Measurements from ENCODE around the gene SPO11. TPM values are rescaled to one million over a fixed set of nuclear protein-coding genes. Genes with fewer than 3 reads are reported as not detected.

SPO11 gene
- polyA plus RNA-seq, 1 donor (not counting 4 experiments of a cell fraction or from before 2014, with no cell fraction given) = not detected

- H3K4me1 ChIP-seq (ENCODE audit: control insufficient read depth, extremely low read depth, insufficient read depth, low read length) = peaks cover 11% of the 10 kb centered on the region
- no peak overlapping the region for H3K27ac ChIP-seq (ENCODE audit: control insufficient read depth, insufficient read depth, low read length)
- H3K9me3 ChIP-seq (ENCODE audit: control insufficient read depth, low read depth, low read length) = no peaks in the 10 kb centered on the region
- H3K9ac ChIP-seq (ENCODE audit: control insufficient read depth, extremely low read depth, insufficient read depth, low read length) = no peak overlapping the region
- DNase-seq (ENCODE audit: low read depth, low spot score) (no peak), FAIRE-seq (no peak)
- dilution Hi-C loops (cut with MboI; ENCODE audit: extremely low pct_ligation_motif_present, low sequenced_read_pairs) = no loop called here
- H4K20me1 ChIP-seq (ENCODE audit: control insufficient read depth, extremely low read depth, insufficient read depth, low read length) = no peaks in the 10 kb centered on the region
- H3K27me3 ChIP-seq (ENCODE audit: control insufficient read depth, extremely low read depth, insufficient read depth, low read length) = no peaks in the 10 kb centered on the region
- peaks cover 14 to 25% of the 10 kb centered on the region in 2 experiments for H3K36me3 ChIP-seq (ENCODE audit: control insufficient read depth in 2 of 2, extremely low read depth in 1 of 2, insufficient read depth in 2 of 2, low read length in 2 of 2)
- no peak for TF ChIP-seq CTCF (optimal IDR thresholded peaks at IDR 0.05 in 1 of 3, IDR thresholded peaks at IDR 0.05 in 1 of 3, conservative IDR thresholded peaks at IDR 0.05 in 1 of 3; ENCODE audit: extremely low read depth in 1 of 3, insufficient read depth in 2 of 3, low read length in 3 of 3)
- TF ChIP-seq EZH2 (IDR thresholded peaks at IDR 0.05; ENCODE audit: low read length) = no peak
- H3K9me1 ChIP-seq (ENCODE audit: control insufficient read depth, extremely low read depth, insufficient read depth, low read length) = no peaks in the 10 kb centered on the region
- no peak overlapping the region for H3K4me2 ChIP-seq (ENCODE audit: control insufficient read depth, extremely low read depth, insufficient read depth, low read depth, low read length)
- H2AFZ ChIP-seq (ENCODE audit: control insufficient read depth, low read length) = no peak overlapping the region
- peaks cover 37% of the 10 kb centered on the region for H3K79me2 ChIP-seq (ENCODE audit: control insufficient read depth, insufficient read depth, low read length)
- no peak overlapping the region for H3K4me3 ChIP-seq (ENCODE audit: control insufficient read depth in 2 of 3, extremely low read depth in 1 of 3, insufficient read depth in 2 of 3, low read depth in 1 of 3, low read length in 3 of 3)
Measured at GRCh38 chr20:57353351-57353750, 23.7 kb downstream of the SPO11 start.

GRCh38 chr20:57361517-57361916 is 31.9 kb downstream of the SPO11 start:
- H3K4me2 ChIP-seq (ENCODE audit: control insufficient read depth, extremely low read depth, insufficient read depth, low read depth, low read length) = peak overlapping the region; percentile 23
- H3K4me3 ChIP-seq (ENCODE audit: control insufficient read depth in 2 of 3, extremely low read depth in 1 of 3, insufficient read depth in 2 of 3, low read depth in 1 of 3, low read length in 3 of 3) = no peak overlapping the region
- peaks cover 27% of the 10 kb centered on the region for H3K79me2 ChIP-seq (ENCODE audit: control insufficient read depth, insufficient read depth, low read length)
- no peaks in the 10 kb centered on the region for H3K27me3 ChIP-seq (ENCODE audit: control insufficient read depth, extremely low read depth, insufficient read depth, low read length)
- FAIRE-seq (peak; percentile 92), DNase-seq (ENCODE audit: low read depth, low spot score) (peak; percentile 21)
- no peaks in the 10 kb centered on the region for H3K9me1 ChIP-seq (ENCODE audit: control insufficient read depth, extremely low read depth, insufficient read depth, low read length)
- H4K20me1 ChIP-seq (ENCODE audit: control insufficient read depth, extremely low read depth, insufficient read depth, low read length) = peaks cover 2% of the 10 kb centered on the region
- dilution Hi-C loops (cut with MboI; ENCODE audit: extremely low pct_ligation_motif_present, low sequenced_read_pairs) = no loop called here
- no peak overlapping the region for H3K9ac ChIP-seq (ENCODE audit: control insufficient read depth, extremely low read depth, insufficient read depth, low read length)
- peaks cover 20 to 25% of the 10 kb centered on the region in 2 experiments for H3K36me3 ChIP-seq (ENCODE audit: control insufficient read depth in 2 of 2, extremely low read depth in 1 of 2, insufficient read depth in 2 of 2, low read length in 2 of 2)
- H3K9me3 ChIP-seq (ENCODE audit: control insufficient read depth, low read depth, low read length) = no peaks in the 10 kb centered on the region
- no peak overlapping the region for H2AFZ ChIP-seq (ENCODE audit: control insufficient read depth, low read length)
- TF ChIP-seq CTCF (optimal IDR thresholded peaks at IDR 0.05 in 1 of 3, IDR thresholded peaks at IDR 0.05 in 1 of 3, conservative IDR thresholded peaks at IDR 0.05 in 1 of 3; ENCODE audit: extremely low read depth in 1 of 3, insufficient read depth in 2 of 3, low read length in 3 of 3) (no peak), EZH2 (IDR thresholded peaks at IDR 0.05; ENCODE audit: low read length) (no peak)
- H3K27ac ChIP-seq (ENCODE audit: control insufficient read depth, insufficient read depth, low read length) = peak overlapping the region; percentile 65
- no peaks in the 10 kb centered on the region for H3K4me1 ChIP-seq (ENCODE audit: control insufficient read depth, extremely low read depth, insufficient read depth, low read length)
